WTC11 (cell line): ENCODE results near the gene GYPA.

ENCODE experiments used
- CBFB ChIP-seq: sonication (generic); formaldehyde crosslinking; IDR thresholded peaks from 2 replicates; pipeline ENCODE4 v1.8.1; 2022; ENCODE audit warnings: mild to moderate bottlenecking, low read depth, missing genetic modification reagents
- CTCF ChIP-seq: fragments of 200-600 bp; IDR thresholded peaks from 2 replicates; pipeline ENCODE4 v1.8.0; 2022; ENCODE audit warnings: antibody characterized with exemption
- FOXJ3 ChIP-seq: sonication (generic); formaldehyde crosslinking; IDR thresholded peaks from 2 replicates; pipeline ENCODE4 v1.9.0; 2021; ENCODE audit warnings: missing genetic modification reagents, mild to moderate bottlenecking, borderline replicate concordance
- JAZF1 ChIP-seq: fragments of 250-450 bp; sonication (Bioruptor Pico); IDR thresholded peaks from 2 replicates; pipeline ENCODE4 v1.9.0; 2021; ENCODE audit warnings: moderate library complexity, mild to moderate bottlenecking, inconsistent platforms
- MLX ChIP-seq: sonication (generic); formaldehyde crosslinking; IDR thresholded peaks from 2 replicates; pipeline ENCODE4 v1.8.1; 2023; ENCODE audit warnings: mild to moderate bottlenecking, missing genetic modification reagents, moderate library complexity
- RORB ChIP-seq: fragments of 250-450 bp; sonication (Bioruptor Pico); IDR thresholded peaks from 2 replicates; pipeline ENCODE4 v1.9.0; 2021; ENCODE audit warnings: mild to moderate bottlenecking
- TEAD1 ChIP-seq: sonication (generic); formaldehyde crosslinking; IDR thresholded peaks from 2 replicates; pipeline ENCODE4 v1.8.0; 2022; ENCODE audit warnings: mild to moderate bottlenecking, missing genetic modification reagents
- ZNF219 ChIP-seq: sonication (generic); formaldehyde crosslinking; IDR thresholded peaks from 2 replicates; pipeline ENCODE4 v1.8.0; 2023; ENCODE audit warnings: missing genetic modification reagents, mild to moderate bottlenecking, borderline replicate concordance
- TF ChIP-seq, protein P1 (sequence below): sonication (generic); formaldehyde crosslinking; IDR thresholded peaks from 2 replicates; pipeline ENCODE4 v1.8.1; 2022; ENCODE audit warnings: mild to moderate bottlenecking, missing genetic modification reagents, moderate library complexity, borderline replicate concordance
- TF ChIP-seq, protein P2 (sequence below): sonication (generic); formaldehyde crosslinking; conservative IDR thresholded peaks from 2 replicates; pipeline ENCODE4 v1.8.1; 2023; ENCODE audit warnings: mild to moderate bottlenecking, low read depth, missing genetic modification reagents, moderate library complexity

- TF ChIP-seq FOXJ3 (CRISPR knock-in tag) (no peak), TEAD1 (CRISPR knock-in tag) (no peak), JAZF1 (CRISPR knock-in tag) (no peak), CTCF (no peak), CBFB (CRISPR knock-in tag) (no peak), RORB (CRISPR knock-in tag) (no peak), MLX (no peak), ZNF219 (no peak)
- TF ChIP-seq, protein P1, sequence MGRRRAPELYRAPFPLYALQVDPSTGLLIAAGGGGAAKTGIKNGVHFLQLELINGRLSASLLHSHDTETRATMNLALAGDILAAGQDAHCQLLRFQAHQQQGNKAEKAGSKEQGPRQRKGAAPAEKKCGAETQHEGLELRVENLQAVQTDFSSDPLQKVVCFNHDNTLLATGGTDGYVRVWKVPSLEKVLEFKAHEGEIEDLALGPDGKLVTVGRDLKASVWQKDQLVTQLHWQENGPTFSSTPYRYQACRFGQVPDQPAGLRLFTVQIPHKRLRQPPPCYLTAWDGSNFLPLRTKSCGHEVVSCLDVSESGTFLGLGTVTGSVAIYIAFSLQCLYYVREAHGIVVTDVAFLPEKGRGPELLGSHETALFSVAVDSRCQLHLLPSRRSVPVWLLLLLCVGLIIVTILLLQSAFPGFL (CRISPR knock-in tag): no peak
- TF ChIP-seq, protein P2, sequence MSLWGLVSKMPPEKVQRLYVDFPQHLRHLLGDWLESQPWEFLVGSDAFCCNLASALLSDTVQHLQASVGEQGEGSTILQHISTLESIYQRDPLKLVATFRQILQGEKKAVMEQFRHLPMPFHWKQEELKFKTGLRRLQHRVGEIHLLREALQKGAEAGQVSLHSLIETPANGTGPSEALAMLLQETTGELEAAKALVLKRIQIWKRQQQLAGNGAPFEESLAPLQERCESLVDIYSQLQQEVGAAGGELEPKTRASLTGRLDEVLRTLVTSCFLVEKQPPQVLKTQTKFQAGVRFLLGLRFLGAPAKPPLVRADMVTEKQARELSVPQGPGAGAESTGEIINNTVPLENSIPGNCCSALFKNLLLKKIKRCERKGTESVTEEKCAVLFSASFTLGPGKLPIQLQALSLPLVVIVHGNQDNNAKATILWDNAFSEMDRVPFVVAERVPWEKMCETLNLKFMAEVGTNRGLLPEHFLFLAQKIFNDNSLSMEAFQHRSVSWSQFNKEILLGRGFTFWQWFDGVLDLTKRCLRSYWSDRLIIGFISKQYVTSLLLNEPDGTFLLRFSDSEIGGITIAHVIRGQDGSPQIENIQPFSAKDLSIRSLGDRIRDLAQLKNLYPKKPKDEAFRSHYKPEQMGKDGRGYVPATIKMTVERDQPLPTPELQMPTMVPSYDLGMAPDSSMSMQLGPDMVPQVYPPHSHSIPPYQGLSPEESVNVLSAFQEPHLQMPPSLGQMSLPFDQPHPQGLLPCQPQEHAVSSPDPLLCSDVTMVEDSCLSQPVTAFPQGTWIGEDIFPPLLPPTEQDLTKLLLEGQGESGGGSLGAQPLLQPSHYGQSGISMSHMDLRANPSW (CRISPR knock-in tag): no peak
Measured at GRCh38 chr4:144176476-144176875, 36.0 kb upstream of the GYPA start.
